DOHH2 (cell line): ENCODE data around the gene PRDM16.

Experiments used
- H3F3A ChIP-seq: fragments of 200-600 bp; sonication (generic), shearing (Covaris generic); 2 replicates; pipeline ENCODE4 v1.6.0; 2016; ENCODE audit warnings: antibody characterized with exemption, mild to moderate bottlenecking; ENCODE audit not compliant: control insufficient read depth, insufficient read depth
- H3K27ac ChIP-seq: fragments of 200-600 bp; sonication (generic); 2 replicates; pipeline ENCODE4 v1.5.1; 2014; ENCODE audit warnings: low read depth, mild to moderate bottlenecking, low read length, moderate library complexity
- H3K27me3 ChIP-seq: fragments of 200-600 bp; sonication (generic); 2 replicates; pipeline ENCODE4 v1.6.1; 2014; ENCODE audit warnings: mild to moderate bottlenecking, low read length, mixed read lengths; ENCODE audit not compliant: control insufficient read depth
- H3K36me3 ChIP-seq: fragments of 200-600 bp; sonication (generic); 2 replicates; pipeline ENCODE4 v1.6.1; 2014; ENCODE audit warnings: mild to moderate bottlenecking, low read length, moderate library complexity, mixed read lengths; ENCODE audit not compliant: control insufficient read depth
- H3K4me1 ChIP-seq: fragments of 200-600 bp; sonication (generic); 2 replicates; pipeline ENCODE4 v1.6.1; 2014; ENCODE audit warnings: mild to moderate bottlenecking, low read length, mixed read lengths; ENCODE audit not compliant: control insufficient read depth
- H3K4me2 ChIP-seq: fragments of 200-600 bp; sonication (generic); 2 replicates; pipeline ENCODE4 v1.6.0; 2014; ENCODE audit warnings: mild to moderate bottlenecking, low read length, moderate library complexity
- H3K4me3 ChIP-seq: fragments of 200-600 bp; sonication (generic); 2 replicates; pipeline ENCODE4 v1.5.1; 2014; ENCODE audit warnings: mild to moderate bottlenecking, low read length, mixed read lengths
- H3K79me2 ChIP-seq: fragments of 200-600 bp; sonication (generic); 2 replicates; pipeline ENCODE4 v1.6.1; 2014; ENCODE audit warnings: mild to moderate bottlenecking, low read length, mixed read lengths; ENCODE audit not compliant: control insufficient read depth
- H3K9me2 ChIP-seq: fragments of 200-600 bp; sonication (generic); replicated peaks from 2 replicates; pipeline ENCODE4 v1.6.1; 2014; ENCODE audit warnings: mild to moderate bottlenecking, low read length, mixed read lengths; ENCODE audit not compliant: control insufficient read depth
- H3K9me3 ChIP-seq: fragments of 200-600 bp; sonication (generic); 2 replicates; pipeline ENCODE4 v1.6.1; 2014; ENCODE audit warnings: antibody characterized with exemption, low read length, mixed read lengths; ENCODE audit not compliant: control insufficient read depth, insufficient read depth
- H4K20me1 ChIP-seq: fragments of 200-600 bp; sonication (generic); 2 replicates; pipeline ENCODE4 v1.6.0; 2014; ENCODE audit warnings: low read depth, mild to moderate bottlenecking, antibody characterized with exemption, low read length, moderate library complexity; ENCODE audit not compliant: control insufficient read depth, insufficient read depth
- EZH2phosphoT487 ChIP-seq: fragments of 200-600 bp; sonication (generic); IDR thresholded peaks from 2 replicates; pipeline ENCODE4 v1.6.1; 2017; ENCODE audit warnings: borderline replicate concordance, mild to moderate bottlenecking, antibody characterized with exemption, low read length, moderate library complexity, mixed read lengths
- TF ChIP-seq, protein P1 (sequence below): fragments of 200-600 bp; sonication (generic); IDR thresholded peaks from one replicate; pipeline ENCODE4 v1.5.1; 2014; ENCODE audit warnings: antibody characterized with exemption, mild to moderate bottlenecking, low read depth, low read length; ENCODE audit not compliant: poor library complexity, severe bottlenecking

PRDM16 gene

GRCh38 chr1:3155056-3155925 is 86.3 kb downstream of the PRDM16 start:
- Histone ChIP-seq H3K4me1 (no peaks in the 10 kb centered on the region), H3K27ac (no peak overlapping the region), H3K36me3 (no peaks in the 10 kb centered on the region), H3F3A (no peaks in the 10 kb centered on the region), H3K4me2 (no peak overlapping the region), H4K20me1 (no peaks in the 10 kb centered on the region), H3K9me2 (no peaks in the 10 kb centered on the region), H3K27me3 (no peaks in the 10 kb centered on the region), H3K79me2 (no peaks in the 10 kb centered on the region), H3K4me3 (no peak overlapping the region), H3K9me3 (no peaks in the 10 kb centered on the region)
- TF ChIP-seq EZH2phosphoT487: no peak

- no peaks in the 10 kb centered on the region for H4K20me1 ChIP-seq
Measured at GRCh38 chr1:3155926-3156220, 86.9 kb downstream of the PRDM16 start.

GRCh38 chr1:3156936-3157335 is 87.9 kb downstream of the PRDM16 start:
- TF ChIP-seq, protein P1, sequence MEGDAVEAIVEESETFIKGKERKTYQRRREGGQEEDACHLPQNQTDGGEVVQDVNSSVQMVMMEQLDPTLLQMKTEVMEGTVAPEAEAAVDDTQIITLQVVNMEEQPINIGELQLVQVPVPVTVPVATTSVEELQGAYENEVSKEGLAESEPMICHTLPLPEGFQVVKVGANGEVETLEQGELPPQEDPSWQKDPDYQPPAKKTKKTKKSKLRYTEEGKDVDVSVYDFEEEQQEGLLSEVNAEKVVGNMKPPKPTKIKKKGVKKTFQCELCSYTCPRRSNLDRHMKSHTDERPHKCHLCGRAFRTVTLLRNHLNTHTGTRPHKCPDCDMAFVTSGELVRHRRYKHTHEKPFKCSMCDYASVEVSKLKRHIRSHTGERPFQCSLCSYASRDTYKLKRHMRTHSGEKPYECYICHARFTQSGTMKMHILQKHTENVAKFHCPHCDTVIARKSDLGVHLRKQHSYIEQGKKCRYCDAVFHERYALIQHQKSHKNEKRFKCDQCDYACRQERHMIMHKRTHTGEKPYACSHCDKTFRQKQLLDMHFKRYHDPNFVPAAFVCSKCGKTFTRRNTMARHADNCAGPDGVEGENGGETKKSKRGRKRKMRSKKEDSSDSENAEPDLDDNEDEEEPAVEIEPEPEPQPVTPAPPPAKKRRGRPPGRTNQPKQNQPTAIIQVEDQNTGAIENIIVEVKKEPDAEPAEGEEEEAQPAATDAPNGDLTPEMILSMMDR: no peak
- TF ChIP-seq EZH2phosphoT487: no peak

More at GRCh38 chr1:3155926-3156220, 86.9 kb downstream of the PRDM16 start:
- Histone ChIP-seq H3K27me3 (no peaks in the 10 kb centered on the region), H3K9me2 (no peaks in the 10 kb centered on the region), H3F3A (no peaks in the 10 kb centered on the region), H3K79me2 (no peaks in the 10 kb centered on the region), H3K9me3 (no peaks in the 10 kb centered on the region), H3K36me3 (no peaks in the 10 kb centered on the region), H3K27ac (no peak overlapping the region), H3K4me3 (no peak overlapping the region), H3K4me2 (no peak overlapping the region), H3K4me1 (no peaks in the 10 kb centered on the region)
- TF ChIP-seq EZH2phosphoT487: no peak
- TF ChIP-seq, protein P1: no peak

GRCh38 chr1:3158347-3158746 is 89.3 kb downstream of the PRDM16 start:
- Histone ChIP-seq H3K9me3 (no peaks in the 10 kb centered on the region), H3K27me3 (no peaks in the 10 kb centered on the region), H3K4me3 (no peak overlapping the region), H3K27ac (no peak overlapping the region), H3K4me1 (no peaks in the 10 kb centered on the region), H3K4me2 (no peak overlapping the region), H3K9me2 (no peaks in the 10 kb centered on the region), H3K79me2 (no peaks in the 10 kb centered on the region), H3F3A (no peaks in the 10 kb centered on the region), H3K36me3 (no peaks in the 10 kb centered on the region), H4K20me1 (no peaks in the 10 kb centered on the region)
- TF ChIP-seq EZH2phosphoT487: no peak
- TF ChIP-seq, protein P1: no peak

More at GRCh38 chr1:3156936-3157335, 87.9 kb downstream of the PRDM16 start:
- H3F3A ChIP-seq: no peaks in the 10 kb centered on the region
- H3K79me2 ChIP-seq: no peaks in the 10 kb centered on the region
- H3K4me3 ChIP-seq: no peak overlapping the region
- H3K36me3 ChIP-seq: no peaks in the 10 kb centered on the region
- H3K9me2 ChIP-seq: no peaks in the 10 kb centered on the region
- H3K27ac ChIP-seq: no peak overlapping the region
- no peaks in the 10 kb centered on the region for H4K20me1 ChIP-seq
- no peaks in the 10 kb centered on the region for H3K9me3 ChIP-seq
- no peak overlapping the region for H3K4me2 ChIP-seq
- no peaks in the 10 kb centered on the region for H3K27me3 ChIP-seq
- no peaks in the 10 kb centered on the region for H3K4me1 ChIP-seq
